Psoas muscle (tissue), 8 donors: ENCODE results near the gene PTPRF. TPM values are rescaled to one million over a fixed set of nuclear protein-coding genes. Genes with fewer than 3 reads are reported as not detected.

Source experiments
- ATAC-seq, 4 donors: fragments of 200-7000 bp; cut with Tn5 transposase; one replicate each; pipeline ENCODE4 v1.9.1; 2020; ENCODE audit warnings: moderate library complexity in 3 of 4, mild to moderate bottlenecking in 2 of 4
- DNase-seq, 2 donors: peaks; one replicate each; pipeline ENCODE4 v3.0.0-alpha.2; 2020
- H3K27ac ChIP-seq: fragments of 200-600 bp; one replicate; pipeline ENCODE4 v1.8.0; 2022
- H3K27me3 ChIP-seq, 3 donors: fragments of 200-600 bp in 1 of 3; one replicate each; pipeline versions ENCODE4 v1.6.1 to v1.8.0; 2013 to 2022; ENCODE audit warnings: low read length in 2 of 3, mild to moderate bottlenecking in 2 of 3, moderate library complexity in 1 of 3; ENCODE audit not compliant: insufficient read depth in 3 of 3
- H3K36me3 ChIP-seq, 2 donors: fragments of 200-600 bp in 1 of 2; one replicate each; pipeline versions ENCODE4 v1.6.1 to v1.8.0; 2013 to 2022; ENCODE audit warnings: low read depth in 1 of 2, mild to moderate bottlenecking in 1 of 2, moderate library complexity in 1 of 2; ENCODE audit not compliant: insufficient read depth in 1 of 2
- H3K4me1 ChIP-seq: fragments of 200-600 bp; one replicate; pipeline ENCODE4 v1.8.0; 2022
- H3K4me3 ChIP-seq: fragments of 200-600 bp; one replicate; pipeline ENCODE4 v1.8.0; 2022; ENCODE audit warnings: mild to moderate bottlenecking
- H3K9me3 ChIP-seq: fragments of 200-600 bp; one replicate; pipeline ENCODE4 v1.8.0; 2022
- CTCF ChIP-seq: fragments of 200-600 bp; IDR thresholded peaks from one replicate; pipeline ENCODE4 v1.8.0; 2022; ENCODE audit warnings: antibody characterized with exemption
- WGBS, 3 donors: extraction: QIAGEN DNeasy Blood & Tissue Kit; methylation state at CpG; one replicate each; pipeline versions ENCODE4 v1.1.6 to v1.1.7; 2013; 5-methylcytosine and 5-hydroxymethylcytosine counted together
- intact Hi-C, 2 donors: fragments of 100-400 bp; cut with DNase I; formaldehyde crosslinking; loops; one replicate each; pipeline versions ENCODE4 v1.11.0 to v1.14.2; 2022
- polyA plus RNA-seq, 3 donors: library from polyadenylated mRNA; stranded (reverse); fragments of 200-250 nt; gene quantifications; one replicate each; pipeline ENCODE4 v1.2.3, GENCODE V29; 2013
- total RNA-seq, 4 donors: library from RNA; stranded (reverse); fragmentation: NEBNext Ultra II Directional in 2 of 4; extraction: Animal tissue kit (Norgen Biotek cat#: 25700) in 2 of 4; gene quantifications; one replicate each; pipeline versions ENCODE4 v1.2.1 to v1.2.4, GENCODE V29; 2021 to 2023
- donor health status: healthy with polysubstance abuse.
- donor health status: DM: no; HTN: no; CAD: no; lungs with moderate emphysema.
- donor health status: Bipolar disorder and iron deficiency.
- donor health status: healthy.
- donor health status: DM: yes; HTN: yes; CAD: no.
- donor health status: DM: no; HTN: no; CAD: no.
- donor health status: DM: no; HTN: no; CAD: no.
- donor health status: DM: yes; HTN: yes; CAD: no.

PTPRF gene
- total and polyA plus RNA-seq, 7 donors: 0.65 to 8.9 (median 1.9) TPM

- Histone ChIP-seq H3K9me3 (peaks cover 7% of the 10 kb centered on the region), H3K4me3 (no peak overlapping the region), H3K4me1 (no peaks in the 10 kb centered on the region), H3K27me3 (no peaks in the 10 kb centered on the region), H3K27ac (no peak overlapping the region), H3K36me3 (no peaks in the 10 kb centered on the region)
- DNase-seq (no peak), ATAC-seq (no peak)
- intact Hi-C loops: no loop called here
- no peak for TF ChIP-seq CTCF
- 68 to 79% (median 74%) methylated on average over 1 of the region's 1 CpG for WGBS, 3 donors
These were observed 42.5 kb upstream of the PTPRF start for GRCh38 chr1:43488165-43488564.

- Histone ChIP-seq H3K4me3 (no peak overlapping the region), H3K9me3 (peaks cover 7% of the 10 kb centered on the region), H3K36me3 (no peaks in the 10 kb centered on the region), H3K4me1 (no peaks in the 10 kb centered on the region), H3K27ac (no peak overlapping the region), H3K27me3 (no peaks in the 10 kb centered on the region)
- DNase-seq (no peak), ATAC-seq (no peak)
- intact Hi-C loops: no loop called here
- 85 to 90% (median 86%) methylated on average over 1 of the region's 1 CpG for WGBS, 3 donors
- TF ChIP-seq CTCF: no peak
These were observed 39.6 kb upstream of the PTPRF start for GRCh38 chr1:43491061-43491460.

GRCh38 chr1:43492826-43493225 is 37.9 kb upstream of the PTPRF start:
- Histone ChIP-seq H3K9me3 (peaks cover 6% of the 10 kb centered on the region), H3K27me3 (no peaks in the 10 kb centered on the region), H3K36me3 (no peaks in the 10 kb centered on the region), H3K27ac (no peak overlapping the region), H3K4me3 (no peak overlapping the region), H3K4me1 (no peaks in the 10 kb centered on the region)
- WGBS, 3 donors: 52 to 56% (median 52%) methylated on average over 2 of the region's 2 CpGs
- no peak for TF ChIP-seq CTCF
- intact Hi-C loops: no loop called here
- DNase-seq (no peak), ATAC-seq (no peak)

GRCh38 chr1:43493661-43494450 is 36.8 kb upstream of the PTPRF start:
- H3K27ac ChIP-seq: no peak overlapping the region
- TF ChIP-seq CTCF: no peak
- H3K9me3 ChIP-seq: no peaks in the 10 kb centered on the region
- intact Hi-C loops: no loop called here
- H3K4me1 ChIP-seq: no peaks in the 10 kb centered on the region
- no peak overlapping the region for H3K4me3 ChIP-seq
- H3K27me3 ChIP-seq: no peaks in the 10 kb centered on the region
- 23 to 33% (median 25%) methylated on average over 11 of the region's 11 CpGs for WGBS, 3 donors
- DNase-seq: no peak
- no peak for ATAC-seq
- H3K36me3 ChIP-seq: no peaks in the 10 kb centered on the region

GRCh38 chr1:43495204-43495603 is 35.5 kb upstream of the PTPRF start:
- Histone ChIP-seq H3K4me1 (no peaks in the 10 kb centered on the region), H3K36me3 (no peaks in the 10 kb centered on the region), H3K27ac (no peak overlapping the region), H3K9me3 (no peaks in the 10 kb centered on the region), H3K4me3 (no peak overlapping the region), H3K27me3 (no peaks in the 10 kb centered on the region)
- ATAC-seq (no peak), DNase-seq (no peak)
- intact Hi-C loops: no loop called here
- WGBS, 3 donors: 95 to 96% (median 95%) methylated on average over 7 of the region's 7 CpGs
- no peak for TF ChIP-seq CTCF
